Stimulated activated CD4-positive, alpha-beta T cell treated with anti-CD3 and anti-CD28 coated beads, Interleukin-2, amount 100 ng/mL, for 48 hours (primary cell): ENCODE results near the gene PLCH1.

Experiments
- DNase-seq, 2 donors: peaks; one replicate each; pipeline ENCODE4 v3.0.0-alpha.2; 2020

PLCH1 gene

GRCh38 chr3:155520463-155520862, 224.4 kb downstream of the PLCH1 start:
- DNase-seq: no peak

GRCh38 chr3:155519078-155519477, 225.8 kb downstream of the PLCH1 start:
- DNase-seq: no peak

- no peak for DNase-seq
These were observed 227.0 kb downstream of the PLCH1 start for GRCh38 chr3:155517903-155518302.

GRCh38 chr3:155516439-155516838, 228.4 kb downstream of the PLCH1 start:
- no peak for DNase-seq

- no peak for DNase-seq
These were observed 232.0 kb downstream of the PLCH1 start for GRCh38 chr3:155512867-155513261.

- DNase-seq: no peak
These were observed 232.6 kb downstream of the PLCH1 start for GRCh38 chr3:155512175-155512866.

GRCh38 chr3:155504682-155505081, 240.2 kb downstream of the PLCH1 start:
- DNase-seq: no peak

- DNase-seq: no peak
These were observed 242.2 kb downstream of the PLCH1 start for GRCh38 chr3:155502630-155503029.

GRCh38 chr3:155500194-155500818, 244.6 kb downstream of the PLCH1 start:
- DNase-seq: no peak

- DNase-seq: no peak
These were observed 246.8 kb downstream of the PLCH1 start for GRCh38 chr3:155497930-155498647.

- DNase-seq: no peak
These were observed 248.7 kb downstream of the PLCH1 start for GRCh38 chr3:155496206-155496605.

GRCh38 chr3:155495387-155495786, 249.5 kb downstream of the PLCH1 start:
- no peak for DNase-seq

- DNase-seq: no peak
These were observed 250.5 kb downstream of the PLCH1 start for GRCh38 chr3:155494332-155494731.

GRCh38 chr3:155492841-155493240, 252.0 kb downstream of the PLCH1 start:
- no peak for DNase-seq

- no peak for DNase-seq
These were observed 253.2 kb downstream of the PLCH1 start for GRCh38 chr3:155491696-155492095.

- DNase-seq: no peak
These were observed 256.2 kb downstream of the PLCH1 start for GRCh38 chr3:155488671-155489070.

- no peak for DNase-seq
These were observed 259.0 kb downstream of the PLCH1 start for GRCh38 chr3:155485897-155486296.

GRCh38 chr3:155481591-155481990, 263.3 kb downstream of the PLCH1 start:
- no peak for DNase-seq

GRCh38 chr3:155481089-155481488, 263.8 kb downstream of the PLCH1 start:
- DNase-seq: no peak

GRCh38 chr3:155465664-155466063, 279.2 kb downstream of the PLCH1 start:
- DNase-seq: no peak

GRCh38 chr3:155462672-155463071, 282.2 kb downstream of the PLCH1 start:
- no peak for DNase-seq

- DNase-seq: no peak
These were observed 287.3 kb downstream of the PLCH1 start for GRCh38 chr3:155457591-155457990.

- no peak for DNase-seq
These were observed 289.1 kb downstream of the PLCH1 start for GRCh38 chr3:155455765-155456164.

- DNase-seq: no peak
These were observed 291.4 kb downstream of the PLCH1 start for GRCh38 chr3:155453512-155453911.
